HCT116 (cell line): ENCODE measurements around the gene CADPS. TPM values are rescaled to one million over a fixed set of nuclear protein-coding genes. Genes with fewer than 3 reads are reported as not detected.

Source experiments
- ATAC-seq: fragments of 200-7000 bp; cut with Tn5 transposase; 2 replicates; pipeline ENCODE4 v1.9.1; 2020; ENCODE audit warnings: mild to moderate bottlenecking, moderate library complexity
- BruUV-seq: library from RNA; stranded (reverse); fragments of 400-500 nt; replicated peaks from 2 replicates; lab custom pipeline; 2021; lab: Mats Ljungman, UMichigan
- CTCF ChIA-PET: fragments of 300-600 bp; sonication (Branson Sonifier 250); formaldehyde crosslinking; loops from one replicate; lab custom pipeline; 2021; ENCODE audit warnings: antibody characterized with exemption; lab: Charles Lee
- POLR2A ChIA-PET: fragments of 300-600, 350-600 bp; sonication (Branson Sonifier 250); formaldehyde crosslinking; loops from one replicate; lab custom pipeline; 2021; ENCODE audit warnings: antibody characterized with exemption; lab: Charles Lee
- RAD21 ChIA-PET, 2 experiments: fragments of 300-600 bp; sonication (Branson Sonifier 250); formaldehyde crosslinking; loops; one replicate each; lab custom pipeline; 2023; ENCODE audit warnings: low total read pairs in 2 of 2; ENCODE audit not compliant: uncharacterized antibody in 2 of 2, unreplicated experiment in 2 of 2, low non-redundant PET in 1 of 2; lab: Charles Lee
- DNase-seq: peaks from one replicate; pipeline ENCODE4 v3.0.0-alpha.2; 2010; ENCODE audit warnings: low read depth, low spot score
- H2AFZ ChIP-seq: fragments of 200-600 bp; shearing (Covaris generic), sonication (generic); 2 replicates; pipeline ENCODE4 v1.6.1; 2017; ENCODE audit warnings: low read depth, mixed run types, mixed read lengths, antibody characterized with exemption, low read length; ENCODE audit not compliant: poor library complexity, severe bottlenecking
- H3K27ac ChIP-seq: 2 replicates; pipeline ENCODE4 v1.5.1; 2012; ENCODE audit warnings: low read depth, low read length
- H3K27me3 ChIP-seq: fragments of 200-600 bp; sonication (generic); 2 replicates; pipeline ENCODE4 v1.6.1; 2016; ENCODE audit warnings: mixed run types, low read length, mixed read lengths; ENCODE audit not compliant: insufficient read depth
- H3K36me3 ChIP-seq, 2 experiments: fragments of 200-500 bp in 1 of 2; fragments of 200-600 bp in 1 of 2; sonication (Bioruptor generic) in 1 of 2; sonication (generic) in 1 of 2; 2 replicates each; pipeline versions ENCODE4 v1.5.1 to v1.6.1; 2014 to 2016; ENCODE audit warnings: low read length in 2 of 2, inconsistent platforms in 1 of 2, mixed read lengths in 1 of 2, mixed run types in 1 of 2; ENCODE audit not compliant: insufficient read depth in 2 of 2, control insufficient read depth in 1 of 2
- H3K4me1 ChIP-seq, 2 experiments: fragments of 200-600 bp in 1 of 2; sonication (generic) in 1 of 2; 2 replicates each; pipeline versions ENCODE4 v1.5.1 to v1.6.1; 2012 to 2017; ENCODE audit warnings: low read length in 2 of 2, inconsistent platforms in 1 of 2, mild to moderate bottlenecking in 1 of 2, mixed read lengths in 1 of 2, mixed run types in 1 of 2, moderate library complexity in 1 of 2; ENCODE audit not compliant: insufficient read depth in 2 of 2, control insufficient read depth in 1 of 2
- H3K4me2 ChIP-seq: fragments of 200-600 bp; sonication (generic); 2 replicates; pipeline ENCODE4 v1.6.1; 2017; ENCODE audit warnings: mixed run types, low read length, mixed read lengths
- H3K4me3 ChIP-seq, 2 experiments: fragments of 200-600 bp in 1 of 2; sonication (generic) in 1 of 2; replicated peaks in 1 of 2; 2 replicates each; pipeline ENCODE4 v1.5.1; 2011 to 2016; ENCODE audit warnings: low read length in 2 of 2, control low read depth in 1 of 2, low read depth in 1 of 2, mild to moderate bottlenecking in 1 of 2, mixed read lengths in 1 of 2, mixed run types in 1 of 2
- H3K79me2 ChIP-seq: fragments of 200-600 bp; sonication (generic); 2 replicates; pipeline ENCODE4 v1.6.1; 2017; ENCODE audit warnings: mild to moderate bottlenecking, mixed run types, low read length, moderate library complexity, mixed read lengths; ENCODE audit not compliant: insufficient read depth
- H3K9ac ChIP-seq: fragments of 200-600 bp; sonication (generic); 2 replicates; pipeline ENCODE4 v1.6.1; 2016; ENCODE audit warnings: low read length, mixed read lengths
- H3K9me2 ChIP-seq: fragments of 200-600 bp; sonication (generic), shearing (Covaris generic); 2 replicates; pipeline ENCODE4 v1.6.1; 2017; ENCODE audit warnings: mixed run types, mild to moderate bottlenecking, moderate library complexity; ENCODE audit not compliant: insufficient read depth
- H3K9me3 ChIP-seq, 2 experiments: fragments of 200-500 bp in 1 of 2; fragments of 200-600 bp in 1 of 2; sonication (Bioruptor generic) in 1 of 2; sonication (generic) in 1 of 2; 2 replicates each; pipeline ENCODE4 v1.6.1; 2014 to 2017; ENCODE audit warnings: low read length in 2 of 2, mixed read lengths in 2 of 2, inconsistent platforms in 1 of 2, low read depth in 1 of 2, mild to moderate bottlenecking in 1 of 2, mixed run types in 1 of 2, moderate library complexity in 1 of 2; ENCODE audit not compliant: control insufficient read depth in 1 of 2, insufficient read depth in 1 of 2
- H4K20me1 ChIP-seq: fragments of 200-600 bp; sonication (generic), shearing (Covaris generic); 2 replicates; pipeline ENCODE4 v1.6.1; 2017; ENCODE audit warnings: mixed run types, mild to moderate bottlenecking, moderate library complexity; ENCODE audit not compliant: insufficient read depth
- CTCF ChIP-seq, 3 experiments: fragments of 200-600 bp in 1 of 3; sonication (generic) in 1 of 3; IDR thresholded peaks in 2 of 3; conservative IDR thresholded peaks in 1 of 3; 2 replicates each; pipeline ENCODE4 v1.5.1; 2012 to 2017; ENCODE audit warnings: low read depth in 2 of 3, low read length in 2 of 3, antibody characterized with exemption in 1 of 3, borderline replicate concordance in 1 of 3, control low read depth in 1 of 3, mild to moderate bottlenecking in 1 of 3, mixed read lengths in 1 of 3, mixed run types in 1 of 3, moderate library complexity in 1 of 3; ENCODE audit not compliant: insufficient read depth in 1 of 3
- EZH2 ChIP-seq: fragments of 200-600 bp; sonication (generic); IDR thresholded peaks from 2 replicates; pipeline ENCODE4 v1.6.1; 2017; ENCODE audit warnings: antibody characterized with exemption, mixed run types
- EZH2phosphoT487 ChIP-seq: fragments of 200-600 bp; IDR thresholded peaks from 2 replicates; pipeline ENCODE4 v1.6.1; 2018; ENCODE audit warnings: antibody characterized with exemption, borderline replicate concordance
- FOSL1 ChIP-seq: IDR thresholded peaks from 2 replicates; pipeline ENCODE4 v1.6.1; 2012; ENCODE audit warnings: low read depth
- JUND ChIP-seq: IDR thresholded peaks from 2 replicates; pipeline ENCODE4 v1.6.1; 2012
- POLR2AphosphoS5 ChIP-seq: IDR thresholded peaks from 2 replicates; pipeline ENCODE4 v1.6.1; 2011; ENCODE audit warnings: mild to moderate bottlenecking, low read depth, low read length, moderate library complexity
- RAD21 ChIP-seq: IDR thresholded peaks from 2 replicates; pipeline ENCODE4 v1.6.1; 2012; ENCODE audit warnings: low read depth, mild to moderate bottlenecking
- SIN3A ChIP-seq: IDR thresholded peaks from 2 replicates; pipeline ENCODE4 v1.6.1; 2012; ENCODE audit warnings: low read depth
- SP1 ChIP-seq: IDR thresholded peaks from 2 replicates; pipeline ENCODE4 v1.6.1; 2012; ENCODE audit warnings: low read depth
- ZBTB33 ChIP-seq: IDR thresholded peaks from 2 replicates; pipeline ENCODE4 v1.6.1; 2011; ENCODE audit warnings: mild to moderate bottlenecking, low read length, moderate library complexity; ENCODE audit not compliant: insufficient replicate concordance; ENCODE audit errors: extremely low read depth
- ZFX ChIP-seq: fragments of 450-650 bp; IDR thresholded peaks from 2 replicates; pipeline ENCODE4 v1.6.1; 2017
- ZNF274 ChIP-seq: fragments of 200-500 bp; sonication (Bioruptor generic); IDR thresholded peaks from 2 replicates; pipeline ENCODE4 v1.6.1; 2014; ENCODE audit warnings: mild to moderate bottlenecking, low read depth, low read length, inconsistent platforms
- intact Hi-C: fragments of 100-400 bp; cut with micrococcal nuclease; formaldehyde crosslinking; loops from 2 replicates; pipeline ENCODE4 v1.10.0; 2022
- total RNA-seq: library from RNA; stranded (reverse); gene quantifications from one replicate; pipeline ENCODE4 v1.2.1, GENCODE V29; 2021; ENCODE audit not compliant: unreplicated experiment

The CADPS gene
- total RNA-seq, 1 experiment from 2014 or later = not detected

GRCh38 chr3:62723914-62724217 lies 151.3 kb downstream of the CADPS start:
- no peak overlapping the region for H3K4me3 ChIP-seq
- no peak overlapping the region for H2AFZ ChIP-seq
- no peaks in the 10 kb centered on the region for H3K9me2 ChIP-seq
- ChIA-PET RAD21 (no interaction called here), CTCF (no interaction called here), POLR2A (no interaction called here)
- no peaks in the 10 kb centered on the region for H3K9me3 ChIP-seq
- DNase-seq = no peak
- no peaks in the 10 kb centered on the region for H4K20me1 ChIP-seq
- no TSS peak for BruUV-seq
- no peaks in the 10 kb centered on the region for H3K4me1 ChIP-seq
- intact Hi-C loops = no loop called here
- peaks cover 8% of the 10 kb centered on the region for H3K27me3 ChIP-seq
- no peak for ATAC-seq
- H3K27ac ChIP-seq = no peak overlapping the region
- no peaks in the 10 kb centered on the region for H3K36me3 ChIP-seq
- H3K4me2 ChIP-seq = no peak overlapping the region
- H3K79me2 ChIP-seq = no peaks in the 10 kb centered on the region
- TF ChIP-seq EZH2phosphoT487 = no peak
- no peak for TF ChIP-seq SP1
- TF ChIP-seq JUND = no peak
- no peak for TF ChIP-seq RAD21
- no peak for TF ChIP-seq CTCF (IDR thresholded peaks at IDR 0.05 in 2 of 3, conservative IDR thresholded peaks at IDR 0.05 in 1 of 3; ENCODE audit: borderline replicate concordance in 1 of 3, insufficient read depth in 1 of 3, low read depth in 2 of 3, low read length in 2 of 3)
- no peak for TF ChIP-seq FOSL1
- H3K9ac ChIP-seq = no peak overlapping the region

- Histone ChIP-seq H3K4me3 (no peak overlapping the region), H3K79me2 (no peaks in the 10 kb centered on the region), H3K9ac (no peak overlapping the region), H3K27ac (no peak overlapping the region), H3K4me2 (no peak overlapping the region), H3K27me3 (peaks cover 8% of the 10 kb centered on the region), H3K9me3 (no peaks in the 10 kb centered on the region), H2AFZ (no peak overlapping the region), H3K36me3 (no peaks in the 10 kb centered on the region), H3K9me2 (no peaks in the 10 kb centered on the region), H4K20me1 (no peaks in the 10 kb centered on the region), H3K4me1 (no peaks in the 10 kb centered on the region)
- intact Hi-C loops = no loop called here
- CTCF ChIA-PET = no interaction called here
- RAD21 ChIA-PET = no interaction called here
- DNase-seq = no peak
- BruUV-seq = no TSS peak
- ATAC-seq = no peak
- POLR2A ChIA-PET = no interaction called here
- TF ChIP-seq SIN3A (no peak), POLR2AphosphoS5 (no peak), EZH2phosphoT487 (no peak), SP1 (no peak), RAD21 (no peak), EZH2 (no peak), ZNF274 (no peak), ZBTB33 (no peak), ZFX (no peak)
Observed at GRCh38 chr3:62723166-62723913, 151.9 kb downstream of the CADPS start.
